ENCODE data around the gene HIF1AN. TPM values are rescaled to one million over a fixed set of nuclear protein-coding genes. Genes with fewer than 3 reads are reported as not detected.

The HIF1AN gene
- polyA plus RNA-seq (2012; ENCODE audit: low read depth, missing spikeins): 19.4 TPM

- peak; percentile 90 for DNase-seq (ENCODE audit: insufficient read length, low spot score)
- TF ChIP-seq POU2F2 (IDR thresholded peaks at IDR 0.05; ENCODE audit: low read depth, low read length) (peak; percentile 75; the same call in 1 of the 2 replicates), POLR2A (IDR thresholded peaks at IDR 0.05; ENCODE audit: low read depth, low read length) (peak; percentile 86), POLR2AphosphoS5 (IDR thresholded peaks at IDR 0.05; ENCODE audit: low read depth, low read length) (peak; percentile 90), PAX5 (IDR thresholded peaks at IDR 0.05; ENCODE audit: insufficient read depth, low read length, severe bottlenecking) (no peak), TAF1 (IDR thresholded peaks at IDR 0.05; ENCODE audit: low read depth, low read length) (peak; percentile 79), SPI1 (IDR thresholded peaks at IDR 0.05; ENCODE audit: low read depth, low read length) (no peak)
- peak; percentile 80 for FAIRE-seq
These were observed at the start of gene HIF1AN for GRCh38 chr10:100535715-100536353. HIF1AN (plus strand) TSS chr10:100535943; CDS start chr10:100535959, 16 bp downstream.

- TF ChIP-seq POLR2AphosphoS5 (IDR thresholded peaks at IDR 0.05; ENCODE audit: low read depth, low read length): no peak
- no peak for TF ChIP-seq TAF1 (IDR thresholded peaks at IDR 0.05; ENCODE audit: low read depth, low read length)
- TF ChIP-seq POU2F2 (IDR thresholded peaks at IDR 0.05; ENCODE audit: low read depth, low read length): no peak
- TF ChIP-seq POLR2A (IDR thresholded peaks at IDR 0.05; ENCODE audit: low read depth, low read length): no peak
- TF ChIP-seq SPI1 (IDR thresholded peaks at IDR 0.05; ENCODE audit: low read depth, low read length): no peak
These were observed 48.2 kb upstream of the HIF1AN start for GRCh38 chr10:100487529-100487928.

GRCh38 chr10:100489396-100489795, 46.3 kb upstream of the HIF1AN start:
- no peak for DNase-seq (ENCODE audit: insufficient read length, low spot score)
- no peak for FAIRE-seq
- TF ChIP-seq PAX5 (IDR thresholded peaks at IDR 0.05; ENCODE audit: insufficient read depth, low read length, severe bottlenecking) (no peak), POLR2AphosphoS5 (IDR thresholded peaks at IDR 0.05; ENCODE audit: low read depth, low read length) (no peak), POLR2A (IDR thresholded peaks at IDR 0.05; ENCODE audit: low read depth, low read length) (no peak), SPI1 (IDR thresholded peaks at IDR 0.05; ENCODE audit: low read depth, low read length) (no peak), TAF1 (IDR thresholded peaks at IDR 0.05; ENCODE audit: low read depth, low read length) (no peak), POU2F2 (IDR thresholded peaks at IDR 0.05; ENCODE audit: low read depth, low read length) (no peak)

More at GRCh38 chr10:100487529-100487928, 48.2 kb upstream of the HIF1AN start:
- no peak for FAIRE-seq
- DNase-seq (ENCODE audit: insufficient read length, low spot score): no peak

GRCh38 chr10:100490531-100490930, 45.2 kb upstream of the HIF1AN start:
- TF ChIP-seq POU2F2 (IDR thresholded peaks at IDR 0.05; ENCODE audit: low read depth, low read length) (no peak), PAX5 (IDR thresholded peaks at IDR 0.05; ENCODE audit: insufficient read depth, low read length, severe bottlenecking) (no peak), POLR2AphosphoS5 (IDR thresholded peaks at IDR 0.05; ENCODE audit: low read depth, low read length) (no peak), SPI1 (IDR thresholded peaks at IDR 0.05; ENCODE audit: low read depth, low read length) (no peak), TAF1 (IDR thresholded peaks at IDR 0.05; ENCODE audit: low read depth, low read length) (no peak), POLR2A (IDR thresholded peaks at IDR 0.05; ENCODE audit: low read depth, low read length) (no peak)

DNA sequence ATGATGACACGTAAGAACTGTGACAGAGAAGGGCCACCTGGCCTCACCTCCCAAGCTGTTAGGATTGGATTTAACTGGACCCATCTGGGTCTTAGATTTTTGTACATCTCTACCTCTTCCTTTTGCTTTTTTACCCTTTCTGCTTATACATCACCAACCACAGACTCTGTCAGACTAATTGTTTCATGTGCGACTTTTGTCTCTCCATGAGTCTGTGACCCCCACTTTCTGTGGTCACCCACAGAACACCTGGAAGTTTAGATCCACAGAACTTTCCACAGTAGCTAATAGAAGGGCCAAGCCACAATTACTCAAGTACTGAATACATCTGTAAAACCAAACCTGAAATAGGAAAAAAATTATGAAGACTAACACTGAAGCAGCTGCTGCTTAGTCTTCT, 39.2 kb upstream of the HIF1AN start:
- no peak for DNase-seq (ENCODE audit: insufficient read length, low spot score)
- FAIRE-seq: no peak
- no peak for TF ChIP-seq POU2F2 (IDR thresholded peaks at IDR 0.05; ENCODE audit: low read depth, low read length)
- TF ChIP-seq POLR2AphosphoS5 (IDR thresholded peaks at IDR 0.05; ENCODE audit: low read depth, low read length): no peak
- TF ChIP-seq PAX5 (IDR thresholded peaks at IDR 0.05; ENCODE audit: insufficient read depth, low read length, severe bottlenecking): no peak
- TF ChIP-seq SPI1 (IDR thresholded peaks at IDR 0.05; ENCODE audit: low read depth, low read length): no peak
- TF ChIP-seq TAF1 (IDR thresholded peaks at IDR 0.05; ENCODE audit: low read depth, low read length): no peak
- TF ChIP-seq POLR2A (IDR thresholded peaks at IDR 0.05; ENCODE audit: low read depth, low read length): no peak

More at GRCh38 chr10:100490531-100490930, 45.2 kb upstream of the HIF1AN start:
- no peak for FAIRE-seq
- no peak for DNase-seq (ENCODE audit: insufficient read length, low spot score)

DNA sequence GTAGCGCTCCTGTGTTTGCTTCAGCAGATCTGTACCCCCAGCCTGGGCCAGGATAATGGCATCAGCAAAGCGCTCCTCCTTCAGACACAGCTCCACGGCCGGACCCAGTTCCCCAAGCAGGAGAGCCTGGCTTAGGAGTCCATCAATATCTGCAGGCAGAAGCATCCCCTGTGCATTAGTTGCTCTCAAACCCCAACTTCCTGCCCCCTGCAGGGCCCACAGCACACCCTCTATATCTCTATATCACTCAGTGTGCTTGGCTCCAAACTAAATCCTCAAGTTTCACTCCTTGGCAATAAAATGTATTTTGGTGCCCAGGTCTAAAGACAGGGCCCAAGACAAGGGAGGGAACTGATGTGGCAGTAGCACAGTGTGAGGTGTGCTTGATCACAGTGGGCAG, 37.7 kb upstream of the HIF1AN start:
- FAIRE-seq (no peak), DNase-seq (ENCODE audit: insufficient read length, low spot score) (no peak)
- TF ChIP-seq PAX5 (IDR thresholded peaks at IDR 0.05; ENCODE audit: insufficient read depth, low read length, severe bottlenecking) (no peak), SPI1 (IDR thresholded peaks at IDR 0.05; ENCODE audit: low read depth, low read length) (no peak), POLR2A (IDR thresholded peaks at IDR 0.05; ENCODE audit: low read depth, low read length) (no peak), POU2F2 (IDR thresholded peaks at IDR 0.05; ENCODE audit: low read depth, low read length) (no peak), TAF1 (IDR thresholded peaks at IDR 0.05; ENCODE audit: low read depth, low read length) (no peak), POLR2AphosphoS5 (IDR thresholded peaks at IDR 0.05; ENCODE audit: low read depth, low read length) (no peak)

- TF ChIP-seq SPI1 (IDR thresholded peaks at IDR 0.05; ENCODE audit: low read depth, low read length): no peak
- no peak for TF ChIP-seq TAF1 (IDR thresholded peaks at IDR 0.05; ENCODE audit: low read depth, low read length)
- TF ChIP-seq PAX5 (IDR thresholded peaks at IDR 0.05; ENCODE audit: insufficient read depth, low read length, severe bottlenecking): no peak
- TF ChIP-seq POU2F2 (IDR thresholded peaks at IDR 0.05; ENCODE audit: low read depth, low read length): no peak
- TF ChIP-seq POLR2AphosphoS5 (IDR thresholded peaks at IDR 0.05; ENCODE audit: low read depth, low read length): no peak
- no peak for TF ChIP-seq POLR2A (IDR thresholded peaks at IDR 0.05; ENCODE audit: low read depth, low read length)
- DNase-seq (ENCODE audit: insufficient read length, low spot score): no peak
- no peak for FAIRE-seq
These were observed 34.3 kb upstream of the HIF1AN start for GRCh38 chr10:100501423-100501822.

GRCh38 chr10:100502926-100503494, 32.7 kb upstream of the HIF1AN start:
- DNase-seq (ENCODE audit: insufficient read length, low spot score) (no peak), FAIRE-seq (no peak)
- TF ChIP-seq POU2F2 (IDR thresholded peaks at IDR 0.05; ENCODE audit: low read depth, low read length): no peak
- no peak for TF ChIP-seq SPI1 (IDR thresholded peaks at IDR 0.05; ENCODE audit: low read depth, low read length)
- TF ChIP-seq PAX5 (IDR thresholded peaks at IDR 0.05; ENCODE audit: insufficient read depth, low read length, severe bottlenecking): no peak
- no peak for TF ChIP-seq POLR2A (IDR thresholded peaks at IDR 0.05; ENCODE audit: low read depth, low read length)
- no peak for TF ChIP-seq TAF1 (IDR thresholded peaks at IDR 0.05; ENCODE audit: low read depth, low read length)
- TF ChIP-seq POLR2AphosphoS5 (IDR thresholded peaks at IDR 0.05; ENCODE audit: low read depth, low read length): no peak

- FAIRE-seq (no peak), DNase-seq (ENCODE audit: insufficient read length, low spot score) (no peak)
- TF ChIP-seq POLR2A (IDR thresholded peaks at IDR 0.05; ENCODE audit: low read depth, low read length): no peak
- no peak for TF ChIP-seq SPI1 (IDR thresholded peaks at IDR 0.05; ENCODE audit: low read depth, low read length)
- TF ChIP-seq TAF1 (IDR thresholded peaks at IDR 0.05; ENCODE audit: low read depth, low read length): no peak
- TF ChIP-seq PAX5 (IDR thresholded peaks at IDR 0.05; ENCODE audit: insufficient read depth, low read length, severe bottlenecking): no peak
- no peak for TF ChIP-seq POLR2AphosphoS5 (IDR thresholded peaks at IDR 0.05; ENCODE audit: low read depth, low read length)
- no peak for TF ChIP-seq POU2F2 (IDR thresholded peaks at IDR 0.05; ENCODE audit: low read depth, low read length)
These were observed 31.6 kb upstream of the HIF1AN start for GRCh38 chr10:100504096-100504495.

Measured in GM12891 (cell line).